ENCODE data around the gene ADAMTS6.
A peak's percentile ranks its signal among the peaks of the same experiment; 100 is the strongest.

The ADAMTS6 gene

GRCh38 chr5:65141493-65141892 is 340.2 kb downstream of the ADAMTS6 start (continued):
- no peak for TF ChIP-seq ZNF521 (tag by site-specific recombination; IDR thresholded peaks at IDR 0.05)
- TF ChIP-seq ZNF280C (tag by site-specific recombination; IDR thresholded peaks at IDR 0.05), result no peak
- TF ChIP-seq ZNF624 (tag by site-specific recombination; IDR thresholded peaks at IDR 0.05), result no peak
- TF ChIP-seq, protein P1, sequence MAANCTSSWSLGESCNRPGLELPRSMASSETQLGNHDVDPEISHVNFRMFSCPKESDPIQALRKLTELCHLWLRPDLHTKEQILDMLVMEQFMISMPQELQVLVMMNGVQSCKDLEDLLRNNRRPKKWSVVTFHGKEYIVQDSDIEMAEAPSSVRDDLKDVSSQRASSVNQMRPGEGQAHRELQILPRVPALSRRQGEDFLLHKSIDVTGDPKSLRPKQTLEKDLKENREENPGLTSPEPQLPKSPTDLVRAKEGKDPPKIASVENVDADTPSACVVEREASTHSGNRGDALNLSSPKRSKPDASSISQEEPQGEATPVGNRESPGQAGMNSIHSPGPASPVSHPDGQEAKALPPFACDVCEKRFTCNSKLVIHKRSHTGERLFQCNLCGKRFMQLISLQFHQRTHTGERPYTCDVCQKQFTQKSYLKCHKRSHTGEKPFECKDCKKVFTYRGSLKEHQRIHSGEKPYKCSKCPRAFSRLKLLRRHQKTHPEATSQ (tag by site-specific recombination; IDR thresholded peaks at IDR 0.05), result no peak
- TF ChIP-seq ZNF596 (tag by site-specific recombination; IDR thresholded peaks at IDR 0.05), result no peak
- no peak for TF ChIP-seq ZNF660 (tag by site-specific recombination; IDR thresholded peaks at IDR 0.05)
- no peak for TF ChIP-seq SP3 (tag by site-specific recombination; IDR thresholded peaks at IDR 0.05)
- TF ChIP-seq ZBTB26 (tag by site-specific recombination; optimal IDR thresholded peaks at IDR 0.05), result no peak
- TF ChIP-seq GLIS1 (tag by site-specific recombination; IDR thresholded peaks at IDR 0.05), result peak; percentile 82
- TF ChIP-seq IKZF3 (tag by site-specific recombination; IDR thresholded peaks at IDR 0.05), result no peak
- TF ChIP-seq ZNF214 (tag by site-specific recombination; IDR thresholded peaks at IDR 0.05; ENCODE audit: borderline replicate concordance), result no peak
- TF ChIP-seq MYNN (tag by site-specific recombination; IDR thresholded peaks at IDR 0.05; ENCODE audit: borderline replicate concordance), result no peak
- no peak for TF ChIP-seq ZNF76 (tag by site-specific recombination; IDR thresholded peaks at IDR 0.05; ENCODE audit: borderline replicate concordance, low read depth)
- no peak for TF ChIP-seq ZNF184 (tag by site-specific recombination; IDR thresholded peaks at IDR 0.05)
- TF ChIP-seq HOXC10 (CRISPR knock-in tag; IDR thresholded peaks at IDR 0.05), result no peak
- 0 out of 2 replicates have a peak, but pooled peaks have one; percentile 55 for TF ChIP-seq ZNF501 (tag by site-specific recombination; IDR thresholded peaks at IDR 0.05)
- TF ChIP-seq, protein P2, sequence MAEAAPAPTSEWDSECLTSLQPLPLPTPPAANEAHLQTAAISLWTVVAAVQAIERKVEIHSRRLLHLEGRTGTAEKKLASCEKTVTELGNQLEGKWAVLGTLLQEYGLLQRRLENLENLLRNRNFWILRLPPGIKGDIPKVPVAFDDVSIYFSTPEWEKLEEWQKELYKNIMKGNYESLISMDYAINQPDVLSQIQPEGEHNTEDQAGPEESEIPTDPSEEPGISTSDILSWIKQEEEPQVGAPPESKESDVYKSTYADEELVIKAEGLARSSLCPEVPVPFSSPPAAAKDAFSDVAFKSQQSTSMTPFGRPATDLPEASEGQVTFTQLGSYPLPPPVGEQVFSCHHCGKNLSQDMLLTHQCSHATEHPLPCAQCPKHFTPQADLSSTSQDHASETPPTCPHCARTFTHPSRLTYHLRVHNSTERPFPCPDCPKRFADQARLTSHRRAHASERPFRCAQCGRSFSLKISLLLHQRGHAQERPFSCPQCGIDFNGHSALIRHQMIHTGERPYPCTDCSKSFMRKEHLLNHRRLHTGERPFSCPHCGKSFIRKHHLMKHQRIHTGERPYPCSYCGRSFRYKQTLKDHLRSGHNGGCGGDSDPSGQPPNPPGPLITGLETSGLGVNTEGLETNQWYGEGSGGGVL (tag by site-specific recombination; IDR thresholded peaks at IDR 0.05), result no peak
- no peak for TF ChIP-seq ZNF423 (tag by site-specific recombination; IDR thresholded peaks at IDR 0.05)
- TF ChIP-seq ZNF621 (tag by site-specific recombination; IDR thresholded peaks at IDR 0.05), result no peak
- TF ChIP-seq ZNF394 (tag by site-specific recombination; IDR thresholded peaks at IDR 0.05; ENCODE audit: borderline replicate concordance), result no peak
- no peak for TF ChIP-seq RBAK (tag by site-specific recombination; IDR thresholded peaks at IDR 0.05)
- 0 out of 2 replicates have a peak, but pooled peaks have one; percentile 32 for TF ChIP-seq MEIS1 (CRISPR knock-in tag; IDR thresholded peaks at IDR 0.05; ENCODE audit: borderline replicate concordance)
- no peak for TF ChIP-seq ZNF26 (tag by site-specific recombination; IDR thresholded peaks at IDR 0.05)
- no peak for TF ChIP-seq ZBTB17 (tag by site-specific recombination; IDR thresholded peaks at IDR 0.05)
- TF ChIP-seq SP2 (tag by site-specific recombination; IDR thresholded peaks at IDR 0.05), result no peak
- TF ChIP-seq REPIN1 (tag by site-specific recombination; IDR thresholded peaks at IDR 0.05; ENCODE audit: low read depth), result no peak
- TF ChIP-seq ZFHX2 (tag by site-specific recombination; conservative IDR thresholded peaks at IDR 0.05), result no peak
- no peak for TF ChIP-seq ZNF555 (tag by site-specific recombination; conservative IDR thresholded peaks at IDR 0.05)
- TF ChIP-seq ZNF837 (tag by site-specific recombination; IDR thresholded peaks at IDR 0.05), result no peak
- no peak for TF ChIP-seq ZNF2 (tag by site-specific recombination; IDR thresholded peaks at IDR 0.05)

Data from HEK293 (cell line).